ENCODE measurements around the gene APBB2.

GRCh38 chr4:41080976-41081375 is 133.4 kb downstream of the APBB2 start:
- TF ChIP-seq CTCF (IDR thresholded peaks at IDR 0.05): no peak
- TF ChIP-seq POLR2A (IDR thresholded peaks at IDR 0.05): no peak
